OCI-M2 (cell line): ENCODE results near the gene CFAP54.
A peak's percentile ranks its signal among the peaks of the same experiment; 100 is the strongest.
"Not testable (repeated sequence)": the region's sequence is repeated elsewhere in the genome, so short reads cannot be mapped to it uniquely, and the experiment has no call there.

Experiments used
- DNase-seq: peaks from one replicate; lab custom pipeline; 2025; ENCODE audit not compliant: unreplicated experiment; lab: John Stamatoyannopoulos, UW

Gene CFAP54

GRCh38 chr12:96489392-96490056 lies at the start of gene CFAP54:
Gene CFAP54 (plus strand): TSS chr12:96489577. CDS start chr12:96489610, 33 bp downstream.
- DNase-seq: peak; percentile 22

GRCh38 chr12:96441816-96442215 lies 47.6 kb upstream of the CFAP54 start:
- no peak for DNase-seq

- no peak for DNase-seq
These were observed 46.5 kb upstream of the CFAP54 start for GRCh38 chr12:96442906-96443305.

- DNase-seq: no peak
These were observed 45.0 kb upstream of the CFAP54 start for GRCh38 chr12:96444399-96444798.

DNA sequence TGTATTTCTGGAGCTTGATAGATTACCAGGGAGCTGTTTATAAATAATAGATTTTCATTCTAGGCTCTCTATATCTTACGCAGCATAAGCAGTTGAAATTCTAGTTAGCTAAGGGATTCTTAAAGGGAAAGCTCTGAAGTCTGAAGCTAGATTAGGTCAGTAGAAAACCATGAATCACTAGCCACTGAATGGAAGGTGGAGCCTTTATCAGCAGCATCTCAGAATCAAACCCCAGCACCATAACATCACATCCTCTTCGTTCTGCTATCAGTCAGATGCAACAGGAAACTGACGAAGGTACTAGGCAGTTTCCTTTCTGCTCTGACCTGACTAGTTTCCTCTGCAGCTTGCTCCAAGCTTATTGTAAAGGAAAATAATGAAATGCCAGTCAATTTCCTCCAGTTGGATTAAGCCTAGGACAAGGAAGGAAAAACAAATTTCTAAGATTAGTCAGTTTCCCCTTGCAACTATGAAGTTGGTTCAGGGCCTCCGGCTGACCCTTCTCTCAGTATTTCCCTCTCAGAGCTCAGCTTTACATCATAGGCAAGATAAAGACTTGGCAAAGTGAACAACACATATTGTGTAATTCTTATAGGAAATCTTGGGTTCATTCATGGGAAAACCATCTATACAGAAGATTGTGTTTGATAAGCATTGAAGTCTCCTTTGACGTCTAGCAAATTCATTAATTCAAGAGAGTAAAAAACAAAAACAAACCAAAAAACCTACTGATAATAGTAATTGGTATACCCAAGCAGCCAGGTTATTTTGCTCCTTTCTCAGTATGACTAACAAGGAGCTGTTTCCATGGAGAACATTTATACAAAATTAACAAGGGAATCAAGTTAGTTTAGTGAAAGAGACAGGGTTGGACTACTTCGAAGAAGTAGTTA lies 43.4 kb upstream of the CFAP54 start:
- DNase-seq: no peak

- no peak for DNase-seq
These were observed 42.1 kb upstream of the CFAP54 start for GRCh38 chr12:96447256-96447655.

DNA sequence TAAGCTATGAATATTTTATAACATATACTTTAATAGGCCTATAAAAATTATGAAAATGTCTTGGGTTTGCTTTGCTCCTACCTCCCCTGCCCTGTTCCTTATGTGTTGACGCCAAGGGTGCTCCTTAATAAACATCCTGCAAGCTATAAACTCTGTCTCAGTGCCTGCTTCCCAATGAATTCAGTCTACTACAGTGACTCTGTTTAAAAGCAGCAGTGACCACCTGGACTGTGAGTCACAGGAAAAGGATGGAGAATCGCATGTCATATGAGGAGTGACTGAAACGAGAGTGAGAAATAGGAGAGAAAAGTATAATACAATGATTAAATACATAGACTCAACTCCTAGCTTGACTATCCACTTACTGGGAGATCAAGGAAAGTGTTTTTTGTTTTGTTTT lies 41.1 kb upstream of the CFAP54 start:
- no peak for DNase-seq

GRCh38 chr12:96452261-96452922 lies 37.0 kb upstream of the CFAP54 start:
- no peak for DNase-seq

DNA sequence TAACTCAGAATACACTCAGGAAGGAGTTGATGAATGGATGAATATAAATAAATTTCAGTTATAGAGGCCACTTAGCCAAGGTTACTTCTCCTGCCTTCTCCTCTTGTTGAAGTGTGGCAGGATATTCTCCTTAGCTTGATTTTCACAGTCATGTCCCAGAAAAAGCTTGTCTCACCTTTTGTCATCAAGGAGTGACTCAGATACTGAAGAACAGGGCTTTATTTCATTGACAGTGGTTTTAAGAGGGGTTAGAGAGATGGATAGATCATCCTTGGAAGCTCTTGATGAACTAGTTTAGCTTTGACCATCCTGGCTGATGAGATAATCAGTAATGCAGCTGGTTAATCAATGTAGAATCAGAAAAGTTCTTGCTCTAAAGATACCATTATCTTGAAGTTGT lies 35.0 kb upstream of the CFAP54 start:
- no peak for DNase-seq

DNA sequence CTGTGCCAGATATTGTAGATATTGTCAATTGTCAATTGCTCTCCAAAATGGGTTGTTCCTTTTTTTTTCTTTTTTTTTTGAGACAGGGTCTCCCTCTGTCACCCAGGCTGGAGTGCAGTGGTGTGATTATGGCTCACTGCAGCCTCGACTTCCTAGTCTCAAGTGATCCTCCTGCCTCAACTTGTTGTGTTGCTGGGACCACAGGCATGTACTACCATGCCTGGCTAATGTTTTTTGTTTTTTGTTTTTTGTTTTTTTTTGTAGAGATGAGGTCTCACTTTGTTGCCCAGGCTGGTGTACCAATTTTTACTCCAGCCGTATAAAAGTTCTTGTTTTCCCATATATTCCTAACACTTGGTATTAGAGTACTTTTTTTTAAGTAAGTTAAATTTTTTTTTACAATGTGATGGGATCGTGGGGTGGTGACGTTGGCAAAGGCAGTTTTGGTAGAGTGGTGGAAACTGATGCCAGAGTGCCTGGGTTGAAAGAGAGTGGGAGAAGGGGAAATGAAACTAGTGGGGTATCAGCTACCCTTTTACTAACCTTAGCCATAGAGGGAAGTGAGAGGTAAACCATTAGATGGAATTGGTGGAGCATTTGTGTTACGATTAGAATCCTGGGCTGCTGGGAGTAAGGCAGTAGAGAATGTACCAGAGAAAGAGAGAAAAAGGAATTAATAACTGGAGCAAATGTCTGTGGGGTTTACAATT lies 33.0 kb upstream of the CFAP54 start:
- no peak for DNase-seq

- no peak for DNase-seq
These were observed 32.0 kb upstream of the CFAP54 start for GRCh38 chr12:96457191-96457930.

DNA sequence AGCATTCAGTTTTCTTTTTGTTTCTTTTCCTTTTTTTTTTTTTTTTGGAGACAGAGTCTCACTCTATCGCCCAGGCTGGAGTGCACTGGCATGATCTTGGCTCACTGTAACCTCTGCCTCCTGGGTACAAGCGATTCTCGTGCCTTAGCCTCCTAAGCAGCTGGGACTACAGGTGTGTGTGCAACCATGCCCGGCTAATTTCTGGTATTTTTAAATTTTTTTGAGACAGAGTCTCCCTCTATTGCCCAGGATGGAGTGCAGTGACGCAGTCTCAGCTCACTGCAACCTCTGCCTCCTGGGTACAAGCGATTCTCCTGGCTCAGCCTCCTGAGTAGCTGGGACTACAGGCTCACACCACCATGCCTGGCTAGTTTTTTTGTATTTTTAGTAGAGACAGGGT lies 30.1 kb upstream of the CFAP54 start:
- not testable (repeated sequence) for DNase-seq

DNA sequence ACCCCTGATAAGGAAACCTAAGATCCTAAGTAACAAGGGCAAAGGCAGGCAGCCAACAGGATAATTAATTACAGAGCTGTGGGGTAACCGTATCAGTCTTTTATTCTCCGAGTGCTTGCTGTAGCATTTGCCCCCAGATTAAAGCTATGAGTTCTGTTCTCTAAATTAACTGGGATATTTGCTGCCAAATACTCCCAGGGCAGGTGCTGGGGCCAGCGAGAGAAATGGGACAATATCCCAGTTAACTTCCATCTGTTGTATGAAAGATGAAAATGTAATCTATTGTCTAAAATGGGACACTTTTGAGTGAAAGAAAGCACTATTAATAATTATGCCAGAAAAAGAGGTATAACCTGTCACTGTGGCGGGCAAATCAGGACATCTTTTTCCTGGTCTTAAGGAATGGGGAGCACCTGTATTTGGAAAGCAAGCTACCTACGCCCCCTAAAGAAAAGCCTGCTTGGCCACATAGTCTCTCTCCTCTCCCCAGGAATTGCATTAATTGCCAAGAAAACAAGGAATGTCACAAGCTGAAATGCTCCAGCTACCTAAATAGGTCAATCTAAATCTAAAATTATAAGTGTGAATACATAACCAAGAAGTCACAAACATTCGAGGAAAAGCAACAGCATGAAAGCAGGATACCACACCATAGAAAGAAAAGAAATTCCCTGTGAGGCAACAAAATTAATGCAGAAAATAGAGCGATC lies 26.7 kb upstream of the CFAP54 start:
- DNase-seq: no peak

GRCh38 chr12:96465896-96466295 lies 23.5 kb upstream of the CFAP54 start:
- DNase-seq: no peak

DNA sequence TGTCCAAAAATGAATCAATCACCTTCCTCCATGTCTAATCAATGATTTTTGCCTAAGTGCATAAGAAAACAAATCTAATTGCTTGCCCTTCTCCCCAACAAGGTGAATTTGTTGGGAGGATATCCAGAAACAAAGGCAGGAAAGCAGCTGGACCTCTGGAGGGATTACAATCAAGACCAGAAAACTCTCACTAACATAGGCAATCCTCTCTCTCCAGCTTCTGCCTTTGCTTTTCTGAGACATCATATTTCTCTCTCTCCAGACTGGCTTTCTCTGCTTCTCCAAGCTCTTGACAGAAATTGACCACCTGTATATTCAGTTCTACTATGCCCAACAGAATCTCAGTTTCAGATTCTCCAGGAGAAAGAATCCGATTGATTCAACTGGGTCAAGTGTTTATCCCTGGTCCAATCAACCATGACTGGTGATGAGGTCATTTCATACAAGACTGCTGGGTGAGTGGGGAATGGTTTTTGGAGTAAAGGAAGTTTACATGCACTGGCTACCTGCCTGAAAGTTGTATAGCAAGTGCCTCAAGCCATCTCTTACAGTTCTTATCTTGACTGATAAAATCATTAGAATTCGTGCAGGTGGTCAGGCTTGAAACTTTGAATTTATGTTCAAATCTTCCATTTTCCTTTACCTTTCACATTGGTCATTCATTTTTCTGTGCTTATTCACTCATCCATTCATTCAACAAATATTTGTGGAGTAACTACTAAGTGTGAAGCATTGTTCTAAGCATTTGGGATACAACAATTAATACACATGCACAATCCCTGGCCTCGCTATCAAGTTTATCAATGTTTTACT lies 22.2 kb upstream of the CFAP54 start:
- DNase-seq: no peak

- no peak for DNase-seq
These were observed 17.9 kb upstream of the CFAP54 start for GRCh38 chr12:96471368-96472050.

- no peak for DNase-seq
These were observed 17.0 kb upstream of the CFAP54 start for GRCh38 chr12:96472384-96472783.

DNA sequence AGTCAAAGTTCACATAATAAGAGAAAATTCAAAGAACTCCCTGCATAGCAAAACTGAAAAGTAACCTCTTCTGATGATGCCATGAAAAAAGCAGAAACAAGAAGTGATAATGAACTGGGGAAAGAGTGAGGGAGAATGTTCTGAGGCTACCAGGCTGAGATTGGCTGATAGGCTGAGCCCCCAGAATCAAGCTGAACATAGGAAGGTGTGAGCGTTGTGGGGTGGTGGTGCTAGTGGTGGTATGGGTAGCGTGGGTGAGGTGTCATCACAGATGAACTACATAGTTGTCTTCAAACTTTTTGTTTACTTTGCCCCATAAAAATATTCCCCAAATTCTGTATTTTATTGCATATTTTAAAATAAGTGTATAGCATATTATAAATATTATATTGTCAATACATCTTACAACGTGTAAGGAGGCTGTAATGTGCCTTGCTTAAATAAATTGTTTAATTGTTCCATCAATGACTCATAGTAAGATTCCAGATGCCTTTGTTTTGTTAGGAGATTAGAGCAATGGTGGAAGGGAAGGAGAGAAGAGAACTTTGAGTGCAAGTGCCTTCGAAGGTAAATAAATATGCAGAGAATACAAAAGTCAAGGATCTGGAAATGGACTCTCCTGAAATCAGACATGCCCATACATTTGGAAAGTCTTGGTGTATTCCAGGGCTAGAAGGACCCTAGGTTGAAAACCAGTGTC lies 15.8 kb upstream of the CFAP54 start:
- no peak for DNase-seq
